ENCODE measurements around the gene ETS2. TPM values are rescaled to one million over a fixed set of nuclear protein-coding genes. Genes with fewer than 3 reads are reported as not detected.

Gene ETS2
- total RNA-seq, 1 experiment from 2014 or later, result 127 TPM

GRCh38 chr21:38831526-38832467, 26.1 kb downstream of the ETS2 start:
- DNase-seq (peak; percentile 81), ATAC-seq (peak; percentile 27; the same call in 1 of the 2 replicates)
- CTCF ChIA-PET, result interaction anchor here (0.6 kb wide), 1 partner anchor 48 kb away, joined by 3 read pairs; no protein-coding TSS in a partner anchor
- POLR2A ChIA-PET (ENCODE audit: unreplicated experiment), result interaction anchor here (0.5 to 0.6 kb wide), 2 partner anchors 24 to 346 kb away, joined by 3 to 20 read pairs; no protein-coding TSS in a partner anchor
- Histone ChIP-seq H3K4me1 (ENCODE audit: insufficient read depth, low read length) (peaks cover 13% of the 10 kb centered on the region), H3K9me3 (ENCODE audit: low read length) (no peaks in the 10 kb centered on the region), H3K4me3 (ENCODE audit: low read length) (no peak overlapping the region), H3F3A (ENCODE audit: low read length, unreplicated experiment) (no peaks in the 10 kb centered on the region), H3K27me3 (ENCODE audit: low read length) (no peaks in the 10 kb centered on the region), H3K36me3 (ENCODE audit: low read depth, low read length) (no peaks in the 10 kb centered on the region), H3K27ac (ENCODE audit: low read length) (peak overlapping the region; percentile 3; the same call in 1 of the 2 replicates), H4K20me1 (ENCODE audit: low read length) (no peaks in the 10 kb centered on the region), H3K79me2 (ENCODE audit: low read length) (no peaks in the 10 kb centered on the region), H3K9ac (ENCODE audit: low read length) (no peak overlapping the region), H3K4me2 (ENCODE audit: low read length) (no peak overlapping the region), H3K9me2 (replicated peaks; ENCODE audit: low read length) (no peaks in the 10 kb centered on the region), H2AFZ (ENCODE audit: low read length) (no peak overlapping the region)
- TF ChIP-seq, protein P1, sequence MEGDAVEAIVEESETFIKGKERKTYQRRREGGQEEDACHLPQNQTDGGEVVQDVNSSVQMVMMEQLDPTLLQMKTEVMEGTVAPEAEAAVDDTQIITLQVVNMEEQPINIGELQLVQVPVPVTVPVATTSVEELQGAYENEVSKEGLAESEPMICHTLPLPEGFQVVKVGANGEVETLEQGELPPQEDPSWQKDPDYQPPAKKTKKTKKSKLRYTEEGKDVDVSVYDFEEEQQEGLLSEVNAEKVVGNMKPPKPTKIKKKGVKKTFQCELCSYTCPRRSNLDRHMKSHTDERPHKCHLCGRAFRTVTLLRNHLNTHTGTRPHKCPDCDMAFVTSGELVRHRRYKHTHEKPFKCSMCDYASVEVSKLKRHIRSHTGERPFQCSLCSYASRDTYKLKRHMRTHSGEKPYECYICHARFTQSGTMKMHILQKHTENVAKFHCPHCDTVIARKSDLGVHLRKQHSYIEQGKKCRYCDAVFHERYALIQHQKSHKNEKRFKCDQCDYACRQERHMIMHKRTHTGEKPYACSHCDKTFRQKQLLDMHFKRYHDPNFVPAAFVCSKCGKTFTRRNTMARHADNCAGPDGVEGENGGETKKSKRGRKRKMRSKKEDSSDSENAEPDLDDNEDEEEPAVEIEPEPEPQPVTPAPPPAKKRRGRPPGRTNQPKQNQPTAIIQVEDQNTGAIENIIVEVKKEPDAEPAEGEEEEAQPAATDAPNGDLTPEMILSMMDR (conservative IDR thresholded peaks at IDR 0.05; ENCODE audit: low read depth, low read length), result no peak
- intact Hi-C loops (cut with micrococcal nuclease), result no loop called here
- no TSS peak for BruUV-seq (replicated peaks)

- Histone ChIP-seq H2AFZ (ENCODE audit: low read length) (no peak overlapping the region), H3K4me2 (ENCODE audit: low read length) (no peak overlapping the region), H3K36me3 (ENCODE audit: low read depth, low read length) (no peaks in the 10 kb centered on the region), H3K4me3 (ENCODE audit: low read length) (no peak overlapping the region), H3K9me2 (replicated peaks; ENCODE audit: low read length) (no peaks in the 10 kb centered on the region), H3K27me3 (ENCODE audit: low read length) (no peaks in the 10 kb centered on the region), H3K4me1 (ENCODE audit: insufficient read depth, low read length) (peaks cover 15% of the 10 kb centered on the region), H4K20me1 (ENCODE audit: low read length) (no peaks in the 10 kb centered on the region), H3K27ac (ENCODE audit: low read length) (no peak overlapping the region), H3F3A (ENCODE audit: low read length, unreplicated experiment) (no peaks in the 10 kb centered on the region), H3K9ac (ENCODE audit: low read length) (no peak overlapping the region), H3K79me2 (ENCODE audit: low read length) (no peaks in the 10 kb centered on the region), H3K9me3 (ENCODE audit: low read length) (no peaks in the 10 kb centered on the region)
- no TSS peak for BruUV-seq (replicated peaks)
- intact Hi-C loops (cut with micrococcal nuclease), result no loop called here
- ChIA-PET CTCF (no interaction called here), POLR2A (ENCODE audit: unreplicated experiment) (no interaction called here)
- no peak for ATAC-seq
- no peak for DNase-seq
- TF ChIP-seq, protein P1 (conservative IDR thresholded peaks at IDR 0.05; ENCODE audit: low read depth, low read length), result no peak
- TF ChIP-seq EZH2 (IDR thresholded peaks at IDR 0.05; ENCODE audit: low read length, unreplicated experiment), result no peak
- no peak for TF ChIP-seq EZH2phosphoT487 (IDR thresholded peaks at IDR 0.05; ENCODE audit: borderline replicate concordance, low read length)
Observed at GRCh38 chr21:38832664-38833063, 26.9 kb downstream of the ETS2 start.

DNA sequence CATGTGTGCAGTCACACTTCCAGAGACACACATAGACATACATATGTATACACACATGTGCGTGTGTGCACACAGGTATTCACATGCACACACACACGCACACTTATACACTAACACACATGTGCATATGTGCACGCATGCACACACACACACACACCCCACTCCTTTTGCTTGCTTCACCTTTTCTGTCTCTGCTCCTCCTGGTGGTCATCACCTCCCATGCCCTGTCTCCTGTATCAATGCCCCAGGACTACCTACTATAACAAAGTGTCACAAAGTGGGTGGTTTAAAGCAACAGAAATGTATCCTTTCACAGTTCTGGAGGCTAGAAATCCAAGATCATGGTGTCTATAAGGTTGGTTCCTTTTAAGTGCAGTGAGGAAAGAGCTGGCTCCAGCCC, 27.4 kb downstream of the ETS2 start:
- Histone ChIP-seq H3F3A (ENCODE audit: low read length, unreplicated experiment) (no peaks in the 10 kb centered on the region), H3K9me3 (ENCODE audit: low read length) (no peaks in the 10 kb centered on the region), H3K36me3 (ENCODE audit: low read depth, low read length) (no peaks in the 10 kb centered on the region), H3K9ac (ENCODE audit: low read length) (no peak overlapping the region), H4K20me1 (ENCODE audit: low read length) (no peaks in the 10 kb centered on the region), H3K27me3 (ENCODE audit: low read length) (no peaks in the 10 kb centered on the region), H3K9me2 (replicated peaks; ENCODE audit: low read length) (no peaks in the 10 kb centered on the region), H3K79me2 (ENCODE audit: low read length) (no peaks in the 10 kb centered on the region), H3K27ac (ENCODE audit: low read length) (no peak overlapping the region), H2AFZ (ENCODE audit: low read length) (no peak overlapping the region), H3K4me2 (ENCODE audit: low read length) (no peak overlapping the region), H3K4me3 (ENCODE audit: low read length) (no peak overlapping the region), H3K4me1 (ENCODE audit: insufficient read depth, low read length) (peaks cover 20% of the 10 kb centered on the region)
- POLR2A ChIA-PET (ENCODE audit: unreplicated experiment), result no interaction called here
- intact Hi-C loops (cut with micrococcal nuclease), result no loop called here
- TF ChIP-seq EZH2phosphoT487 (IDR thresholded peaks at IDR 0.05; ENCODE audit: borderline replicate concordance, low read length) (no peak), EZH2 (IDR thresholded peaks at IDR 0.05; ENCODE audit: low read length, unreplicated experiment) (no peak)
- TF ChIP-seq, protein P1 (conservative IDR thresholded peaks at IDR 0.05; ENCODE audit: low read depth, low read length), result peak; percentile 44
- CTCF ChIA-PET, result no interaction called here
- DNase-seq, result no peak
- BruUV-seq (replicated peaks), result no TSS peak
- no peak for ATAC-seq
